Inflammatory macrophage treated with lipopolysaccharide for 4 hours (primary cell): Measurements from ENCODE around the gene RANBP1.
"Not testable (repeated sequence)": the region's sequence is repeated elsewhere in the genome, so short reads cannot be mapped to it uniquely, and the experiment has no call there.

Experiments
- DNase-seq: peaks from one replicate; pipeline ENCODE4 v3.0.0-alpha.2; 2020

RANBP1 gene

GRCh38 chr22:20115691-20116375 lies at the start of gene RANBP1:
RANBP1 (plus strand) TSS chr22:20116104; CDS start chr22:20116185, 81 bp downstream.
- no peak for DNase-seq

- DNase-seq, result no peak
Observed at GRCh38 chr22:20066617-20067383, 49.1 kb upstream of the RANBP1 start.

- not testable (repeated sequence) for DNase-seq
Observed at GRCh38 chr22:20067384-20067682, 48.6 kb upstream of the RANBP1 start.

- DNase-seq, result no peak
Observed at GRCh38 chr22:20068640-20069039, 47.3 kb upstream of the RANBP1 start.

- DNase-seq, result no peak
Observed at GRCh38 chr22:20069331-20070042, 46.4 kb upstream of the RANBP1 start.

GRCh38 chr22:20071524-20071972 lies 44.4 kb upstream of the RANBP1 start:
- DNase-seq, result no peak

- DNase-seq, result no peak
Observed at GRCh38 chr22:20076627-20077172, 39.2 kb upstream of the RANBP1 start.

- peak; percentile 91 for DNase-seq
Observed at GRCh38 chr22:20079745-20080444, 36.0 kb upstream of the RANBP1 start, which contains the start of gene DGCR8. DGCR8 (plus strand) TSS chr22:20080241; CDS start chr22:20085964, 5,723 bp downstream.

- DNase-seq, result peak; percentile 56
Observed at GRCh38 chr22:20080445-20080775, 35.5 kb upstream of the RANBP1 start.

- peak; percentile 5 for DNase-seq
Observed at GRCh38 chr22:20080776-20081654, 34.9 kb upstream of the RANBP1 start.

- DNase-seq, result no peak
Observed at GRCh38 chr22:20083157-20083890, 32.6 kb upstream of the RANBP1 start.

- DNase-seq, result no peak
Observed at GRCh38 chr22:20083891-20084546, 31.9 kb upstream of the RANBP1 start.

GRCh38 chr22:20084547-20085413 lies 31.1 kb upstream of the RANBP1 start:
- no peak for DNase-seq

GRCh38 chr22:20085651-20086050 lies 30.3 kb upstream of the RANBP1 start:
- DNase-seq, result no peak

GRCh38 chr22:20086101-20086599 lies 29.8 kb upstream of the RANBP1 start:
- DNase-seq, result no peak

- no peak for DNase-seq
Observed at GRCh38 chr22:20086763-20087162, 29.1 kb upstream of the RANBP1 start.

GRCh38 chr22:20087319-20088262 lies 28.3 kb upstream of the RANBP1 start:
- DNase-seq, result no peak

GRCh38 chr22:20088263-20088648 lies 27.6 kb upstream of the RANBP1 start:
- DNase-seq, result no peak
